HepG2 (cell line): ENCODE measurements around the gene GABRB3. TPM values are rescaled to one million over a fixed set of nuclear protein-coding genes. Genes with fewer than 3 reads are reported as not detected.
A peak's percentile ranks its signal among the peaks of the same experiment; 100 is the strongest.

Source experiments
- ATAC-seq: fragments of 200-7000 bp; cut with Tn5 transposase; 3 replicates; pipeline ENCODE4 v1.9.1; 2020; ENCODE audit warnings: mild to moderate bottlenecking, moderate library complexity
- BruUV-seq: library from RNA; stranded (reverse); fragments of 400-500 nt; replicated peaks from 2 replicates; lab custom pipeline; 2021; lab: Mats Ljungman, UMichigan
- CTCF ChIA-PET: fragments of 300-600 bp; formaldehyde crosslinking; extraction: SDS; loops from one replicate; lab custom pipeline; 2021; ENCODE audit warnings: low total read pairs, inconsistent platforms, low intra/inter-chr PET ratio; lab: Yijun Ruan, JAX
- POLR2A ChIA-PET: fragments of 350-600 bp; sonication (Branson Sonifier 250); formaldehyde crosslinking; loops from one replicate; lab custom pipeline; 2020; ENCODE audit warnings: antibody characterized with exemption, inconsistent platforms; lab: Yijun Ruan, JAX
- DNase-seq: peaks from one replicate; pipeline ENCODE4 v3.0.0-alpha.2; 2015; ENCODE audit warnings: low spot score
- FAIRE-seq: peaks from 3 replicates; lab custom pipeline; 2011; peaks lifted over from hg19 to GRCh38; lab: Jason Lieb, UNC
- H2AFZ ChIP-seq: one replicate; pipeline ENCODE4 v1.6.1; 2011; ENCODE audit warnings: low read length, inconsistent platforms
- H3K27ac ChIP-seq: fragments of 300-600 bp; 3 replicates; pipeline ENCODE4 v1.8.0; 2011; ENCODE audit warnings: mixed run types, mild to moderate bottlenecking, mixed read lengths, low read length, inconsistent platforms; ENCODE audit not compliant: insufficient read depth; ENCODE audit errors: extremely low read length
- H3K27me3 ChIP-seq, 2 experiments: fragments of 200-600 bp in 1 of 2; 2 replicates in 1 of 2; 3 replicates in 1 of 2; pipeline versions ENCODE4 v1.6.0 to v1.8.0; 2011; ENCODE audit warnings: low read length in 2 of 2, mild to moderate bottlenecking in 2 of 2, moderate library complexity in 2 of 2, inconsistent platforms in 1 of 2; ENCODE audit not compliant: insufficient read depth in 2 of 2, control insufficient read depth in 1 of 2
- H3K36me3 ChIP-seq, 2 experiments: fragments of 200-600 bp in 1 of 2; replicated peaks in 1 of 2; 2 replicates in 1 of 2; 3 replicates in 1 of 2; pipeline versions ENCODE4 v1.5.1 to v1.8.0; 2011; ENCODE audit warnings: low read length in 2 of 2, inconsistent platforms in 1 of 2; ENCODE audit not compliant: insufficient read depth in 2 of 2, control insufficient read depth in 1 of 2
- H3K4me1 ChIP-seq: 2 replicates; pipeline ENCODE4 v1.5.1; 2012; ENCODE audit warnings: low read length, inconsistent platforms; ENCODE audit not compliant: insufficient read depth
- H3K4me2 ChIP-seq: 2 replicates; pipeline ENCODE4 v1.6.0; 2011; ENCODE audit warnings: low read depth, low read length, inconsistent platforms
- H3K4me3 ChIP-seq, 3 experiments: fragments of 200-600 bp in 1 of 3; sonication (generic), shearing (Covaris generic) in 1 of 3; replicated peaks in 1 of 3; 2 replicates each; pipeline ENCODE4 v1.5.1; 2011 to 2016; ENCODE audit warnings: low read length in 3 of 3, inconsistent platforms in 2 of 3, low read depth in 2 of 3, mild to moderate bottlenecking in 2 of 3, control low read depth in 1 of 3, mixed read lengths in 1 of 3; ENCODE audit not compliant: insufficient read depth in 1 of 3
- H3K79me2 ChIP-seq: one replicate; pipeline ENCODE4 v1.6.1; 2011; ENCODE audit warnings: low read length, inconsistent platforms; ENCODE audit not compliant: insufficient read depth
- H3K9ac ChIP-seq: 2 replicates; pipeline ENCODE4 v1.6.0; 2011; ENCODE audit warnings: mild to moderate bottlenecking, low read depth, low read length, inconsistent platforms; ENCODE audit not compliant: insufficient read depth
- H3K9me3 ChIP-seq: 2 replicates; pipeline ENCODE4 v1.5.1; 2012; ENCODE audit warnings: mild to moderate bottlenecking, low read length
- H4K20me1 ChIP-seq: 2 replicates; pipeline ENCODE4 v1.6.0; 2011; ENCODE audit warnings: inconsistent platforms, mild to moderate bottlenecking, low read length, moderate library complexity; ENCODE audit not compliant: insufficient read depth
- CREB1 ChIP-seq, 2 experiments: fragments of 450-650 bp in 1 of 2; IDR thresholded peaks; 2 replicates each; pipeline ENCODE4 v1.6.1; 2016 to 2017; ENCODE audit warnings: control low read depth in 1 of 2, mild to moderate bottlenecking in 1 of 2, missing compliant biosample characterization in 1 of 2, missing genetic modification characterization in 1 of 2
- EEA1 ChIP-seq: sonication (generic); formaldehyde crosslinking; IDR thresholded peaks from 2 replicates; pipeline ENCODE4 v1.5.1; 2020; ENCODE audit warnings: mild to moderate bottlenecking, missing genetic modification reagents, borderline replicate concordance
- ZGPAT ChIP-seq: IDR thresholded peaks from 2 replicates; pipeline ENCODE4 v1.6.1; 2016; ENCODE audit warnings: mild to moderate bottlenecking
- ZNF549 ChIP-seq: sonication (generic); formaldehyde crosslinking; IDR thresholded peaks from 2 replicates; pipeline ENCODE4 v1.5.0; 2020; ENCODE audit warnings: missing genetic modification reagents
- ZNF556 ChIP-seq: sonication (generic); formaldehyde crosslinking; IDR thresholded peaks from 2 replicates; pipeline ENCODE4 v1.4.0; 2020; ENCODE audit warnings: mild to moderate bottlenecking, missing genetic modification reagents, borderline replicate concordance
- in situ Hi-C: cut with HindIII; loops from 2 replicates; pipeline ENCODE4 v1.10.0; 2017; ENCODE audit warnings: low pct_unique_long_range_greater_than_20kb; ENCODE audit not compliant: extremely low pct_ligation_motif_present
- intact Hi-C: fragments of 100-400 bp; cut with micrococcal nuclease; formaldehyde crosslinking; loops from one replicate; pipeline ENCODE4 v1.10.0; 2022; ENCODE audit not compliant: unreplicated experiment
- polyA plus RNA-seq, 8 experiments: library from polyadenylated mRNA; depleted of rRNA in 3 of 8; stranded (reverse) in 7 of 8; unstranded in 1 of 8; fragments of >200 nt; fragmentation: Illumina TruSeq in 4 of 8; extraction: Trizol in 4 of 8; gene quantifications; 2 replicates each; pipeline versions ENCODE4 v1.2.1 to v1.2.3, GENCODE V29; 2011 to 2016; ENCODE audit warnings: low read depth in 4 of 8, missing spikeins in 1 of 8, mixed read lengths in 1 of 8; ENCODE audit not compliant: insufficient read depth in 1 of 8
- total RNA-seq, 5 experiments: library from RNA; depleted of rRNA; stranded (reverse); fragments of >200 nt; fragmentation: Illumina TruSeq; extraction: Trizol; gene quantifications; 2 replicates each; pipeline ENCODE4 v1.2.3, GENCODE V29; 2016; ENCODE audit warnings: low read depth in 1 of 5
- TF ChIP-seq, protein P1 (sequence below): sonication (generic); formaldehyde crosslinking; IDR thresholded peaks from 2 replicates; pipeline ENCODE4 v1.8.0; 2022; ENCODE audit warnings: mild to moderate bottlenecking, missing genetic modification reagents

GABRB3 gene
- total and polyA plus RNA-seq, 2 of the 13 experiments (the other 11 are each of a cell fraction or from before 2014, with no cell fraction given), result not detected

- TF ChIP-seq ZGPAT (CRISPR knock-in tag) (no peak), ZNF556 (CRISPR knock-in tag) (no peak), ZNF549 (no peak), EEA1 (no peak)
Observed at GRCh38 chr15:26516102-26516980, 256.5 kb downstream of the GABRB3 start (continued).

DNA sequence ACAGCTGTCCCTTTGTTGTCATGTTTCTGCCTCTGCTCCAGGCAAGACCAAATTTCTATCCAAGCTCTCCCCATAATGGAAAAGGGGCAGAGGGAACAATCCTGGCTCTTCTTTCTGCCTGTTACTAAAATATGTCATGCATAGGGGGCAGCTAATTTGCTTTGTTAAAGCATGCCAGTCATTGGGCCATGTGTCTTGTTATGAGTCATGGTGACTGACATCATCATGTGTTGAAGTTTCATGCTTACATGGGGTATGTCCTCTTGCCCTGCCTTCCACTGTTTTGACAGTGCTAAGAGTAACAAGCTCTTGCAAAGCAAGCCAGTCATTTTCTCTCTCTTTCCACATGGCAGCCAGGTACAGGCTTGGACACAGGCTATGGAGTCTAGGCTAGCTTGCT, 268.9 kb downstream of the GABRB3 start:
- Histone ChIP-seq H3K4me1 (no peaks in the 10 kb centered on the region), H3K36me3 (no peaks in the 10 kb centered on the region), H3K4me3 (no peak overlapping the region), H3K4me2 (no peak overlapping the region), H3K27me3 (no peaks in the 10 kb centered on the region), H3K9me3 (peaks cover 94% of the 10 kb centered on the region), H2AFZ (no peak overlapping the region), H3K27ac (no peak overlapping the region), H3K9ac (no peak overlapping the region), H4K20me1 (no peaks in the 10 kb centered on the region), H3K79me2 (no peaks in the 10 kb centered on the region)
- ChIA-PET CTCF (no interaction called here), POLR2A (no interaction called here)
- in situ Hi-C loops (no loop called here), intact Hi-C loops (no loop called here)
- ATAC-seq (no peak), DNase-seq (no peak), FAIRE-seq (no peak)
- TF ChIP-seq, protein P1, sequence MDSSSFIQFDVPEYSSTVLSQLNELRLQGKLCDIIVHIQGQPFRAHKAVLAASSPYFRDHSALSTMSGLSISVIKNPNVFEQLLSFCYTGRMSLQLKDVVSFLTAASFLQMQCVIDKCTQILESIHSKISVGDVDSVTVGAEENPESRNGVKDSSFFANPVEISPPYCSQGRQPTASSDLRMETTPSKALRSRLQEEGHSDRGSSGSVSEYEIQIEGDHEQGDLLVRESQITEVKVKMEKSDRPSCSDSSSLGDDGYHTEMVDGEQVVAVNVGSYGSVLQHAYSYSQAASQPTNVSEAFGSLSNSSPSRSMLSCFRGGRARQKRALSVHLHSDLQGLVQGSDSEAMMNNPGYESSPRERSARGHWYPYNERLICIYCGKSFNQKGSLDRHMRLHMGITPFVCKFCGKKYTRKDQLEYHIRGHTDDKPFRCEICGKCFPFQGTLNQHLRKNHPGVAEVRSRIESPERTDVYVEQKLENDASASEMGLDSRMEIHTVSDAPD (CRISPR knock-in tag), result no peak
- TF ChIP-seq CREB1 (IDR thresholded peaks at IDR 0.05) (peak; percentile 56; the same call in 1 of the 2 replicates), CREB1 (CRISPR knock-in tag; IDR thresholded peaks at IDR 0.05) (no peak)
- BruUV-seq, result no TSS peak

Other genes with a start within 250 kb of the GABRB3 start
- not detected in 2 replicates for gene GABRA5, start 94.0 kb upstream of the GABRB3 start, total RNA-seq (2016; rRNA removed; fragmentation: Illumina TruSeq; extraction: Trizol)
- not detected in 2 replicates for gene GABRA5, start 94.0 kb upstream of the GABRB3 start, polyA plus RNA-seq (2011; rRNA removed)
- not detected in 2 replicates for gene GABRG3, start 198.1 kb upstream of the GABRB3 start, total RNA-seq (2016; rRNA removed; fragmentation: Illumina TruSeq; extraction: Trizol)
- not detected in 2 replicates for gene GABRG3, start 198.1 kb upstream of the GABRB3 start, polyA plus RNA-seq (2011; rRNA removed)